HUES64 (cell line): Measurements from ENCODE around the gene GNE.

ENCODE experiments used
- H3K27ac ChIP-seq: 2 replicates; pipeline ENCODE4 v1.7.0; 2013; ENCODE audit warnings: low read depth, low read length, inconsistent platforms
- H3K27me3 ChIP-seq: 2 replicates; pipeline ENCODE4 v1.6.1; 2013; ENCODE audit warnings: mild to moderate bottlenecking, low read length; ENCODE audit not compliant: insufficient read depth
- H3K36me3 ChIP-seq: 2 replicates; pipeline ENCODE4 v1.6.1; 2013; ENCODE audit warnings: mild to moderate bottlenecking, low read length; ENCODE audit not compliant: insufficient read depth
- H3K4me1 ChIP-seq: 2 replicates; pipeline ENCODE4 v1.6.1; 2013; ENCODE audit warnings: mild to moderate bottlenecking, low read length, moderate library complexity; ENCODE audit not compliant: insufficient read depth
- H3K4me3 ChIP-seq: 2 replicates; pipeline ENCODE4 v1.5.1; 2013; ENCODE audit warnings: mild to moderate bottlenecking, low read length, moderate library complexity
- H3K9ac ChIP-seq: 2 replicates; pipeline ENCODE4 v1.6.1; 2013; ENCODE audit warnings: mild to moderate bottlenecking, low read depth, low read length
- H3K9me3 ChIP-seq: 2 replicates; pipeline ENCODE4 v1.6.1; 2013; ENCODE audit warnings: low read depth, low read length; ENCODE audit not compliant: insufficient read depth
- WGBS: fragments of 150-250, 120-280 bp; methylation state at CpG from one replicate; pipeline ENCODE4 v1.1.7; 2013; ENCODE audit warnings: missing lambda C conversion rate; 5-methylcytosine and 5-hydroxymethylcytosine counted together

GNE gene

GRCh38 chr9:36166168-36166927, 91.9 kb downstream of the GNE start:
- H3K36me3 ChIP-seq: no peaks in the 10 kb centered on the region
- H3K4me1 ChIP-seq: peaks cover 27% of the 10 kb centered on the region
- H3K4me3 ChIP-seq: peak overlapping the region; percentile 56
- no peak overlapping the region; the same call in 1 of the 2 replicates for H3K9ac ChIP-seq
- H3K27ac ChIP-seq: no peak overlapping the region
- 10% methylated on average over 58 of the region's 58 CpGs for WGBS
- H3K9me3 ChIP-seq: no peaks in the 10 kb centered on the region
- H3K27me3 ChIP-seq: no peaks in the 10 kb centered on the region

GRCh38 chr9:36165826-36166167, 92.5 kb downstream of the GNE start:
- no peak overlapping the region for H3K9ac ChIP-seq
- H3K27me3 ChIP-seq: no peaks in the 10 kb centered on the region
- H3K9me3 ChIP-seq: no peaks in the 10 kb centered on the region
- no peak overlapping the region for H3K4me3 ChIP-seq
- H3K27ac ChIP-seq: no peak overlapping the region
- H3K36me3 ChIP-seq: no peaks in the 10 kb centered on the region
- peaks cover 27% of the 10 kb centered on the region for H3K4me1 ChIP-seq
- 58% methylated on average over 11 of the region's 12 CpGs for whole genome bisulfite sequencing

- H3K27ac ChIP-seq: no peak overlapping the region; the same call in 1 of the 2 replicates
- H3K4me1 ChIP-seq: peaks cover 27% of the 10 kb centered on the region
- no peaks in the 10 kb centered on the region for H3K27me3 ChIP-seq
- no peak overlapping the region for H3K9ac ChIP-seq
- H3K4me3 ChIP-seq: no peak overlapping the region
- H3K36me3 ChIP-seq: no peaks in the 10 kb centered on the region
- H3K9me3 ChIP-seq: no peaks in the 10 kb centered on the region
- 49% methylated on average over 3 of the region's 3 CpGs for WGBS
Measured at GRCh38 chr9:36164989-36165388, 93.3 kb downstream of the GNE start.
